ENCODE results near the gene CACNA1B. TPM values are rescaled to one million over a fixed set of nuclear protein-coding genes. Genes with fewer than 3 reads are reported as not detected.

The CACNA1B gene
- total RNA-seq, 1 experiment from 2014 or later, result 1.7 TPM

GRCh38 chr9:138062196-138062595, 184.6 kb downstream of the CACNA1B start (continued):
- TF ChIP-seq SP1 (IDR thresholded peaks at IDR 0.05; ENCODE audit: low read depth), result no peak
- no peak for TF ChIP-seq MAX (IDR thresholded peaks at IDR 0.05)
- no peak for TF ChIP-seq SRF (IDR thresholded peaks at IDR 0.05; ENCODE audit: low read depth)
- TF ChIP-seq RAD21 (IDR thresholded peaks at IDR 0.05; ENCODE audit: low read depth), result no peak
- no peak for TF ChIP-seq ATF3 (IDR thresholded peaks at IDR 0.05)
- no peak for TF ChIP-seq SIN3A (IDR thresholded peaks at IDR 0.05; ENCODE audit: low read depth)

- Histone ChIP-seq H3K79me2 (ENCODE audit: insufficient read depth, low read length) (no peaks in the 10 kb centered on the region), H3K36me3 (ENCODE audit: control insufficient read depth in 1 of 2, insufficient read depth in 2 of 2, low read length in 2 of 2) (no peaks in the 10 kb centered on the region), H3K4me2 (ENCODE audit: low read length) (no peak overlapping the region), H3K4me1 (ENCODE audit: control insufficient read depth in 1 of 2, insufficient read depth in 2 of 2, low read length in 2 of 2) (no peaks in the 10 kb centered on the region), H3K4me3 (replicated peaks in 1 of 2; ENCODE audit: low read depth in 1 of 2, low read length in 2 of 2) (no peak overlapping the region), H3K9ac (ENCODE audit: low read length) (no peak overlapping the region), H3K9me2 (ENCODE audit: insufficient read depth) (no peaks in the 10 kb centered on the region), H4K20me1 (ENCODE audit: insufficient read depth) (no peaks in the 10 kb centered on the region), H3K27me3 (ENCODE audit: insufficient read depth, low read length) (no peaks in the 10 kb centered on the region), H3K27ac (ENCODE audit: low read depth, low read length) (no peak overlapping the region), H2AFZ (ENCODE audit: low read depth, low read length, poor library complexity, severe bottlenecking) (no peak overlapping the region), H3K9me3 (ENCODE audit: control insufficient read depth in 1 of 2, insufficient read depth in 1 of 2, low read depth in 1 of 2, low read length in 2 of 2) (no peaks in the 10 kb centered on the region)
- DNase-seq (ENCODE audit: low read depth, low spot score) (no peak), ATAC-seq (no peak)
- ChIA-PET RAD21 (ENCODE audit: low non-redundant PET in 1 of 2, low total read pairs in 2 of 2, uncharacterized antibody in 2 of 2, unreplicated experiment in 2 of 2) (no interaction called here), CTCF (no interaction called here), POLR2A (no interaction called here)
- BruUV-seq (replicated peaks), result no TSS peak
- TF ChIP-seq SIN3A (IDR thresholded peaks at IDR 0.05; ENCODE audit: low read depth) (no peak), REST (IDR thresholded peaks at IDR 0.05; ENCODE audit: low read depth) (no peak), ZBTB33 (IDR thresholded peaks at IDR 0.05; ENCODE audit: extremely low read depth, insufficient replicate concordance, low read length) (no peak), YY1 (IDR thresholded peaks at IDR 0.05; ENCODE audit: extremely low read depth, insufficient replicate concordance, low read depth, low read length) (no peak), POLR2A (IDR thresholded peaks at IDR 0.05; ENCODE audit: borderline replicate concordance, extremely low read depth, insufficient read depth, insufficient read length) (no peak), EGR1 (IDR thresholded peaks at IDR 0.05; ENCODE audit: low read depth) (no peak), RAD21 (IDR thresholded peaks at IDR 0.05; ENCODE audit: low read depth) (no peak), EZH2 (IDR thresholded peaks at IDR 0.05) (no peak), POLR2AphosphoS5 (IDR thresholded peaks at IDR 0.05; ENCODE audit: low read depth, low read length) (no peak), ELF1 (IDR thresholded peaks at IDR 0.05; ENCODE audit: borderline replicate concordance, low read depth) (no peak), CEBPB (IDR thresholded peaks at IDR 0.05; ENCODE audit: low read depth) (no peak), MAX (IDR thresholded peaks at IDR 0.05) (no peak), CBX3 (IDR thresholded peaks at IDR 0.05; ENCODE audit: low read depth) (no peak)
- intact Hi-C loops (cut with micrococcal nuclease), result no loop called here
Measured at GRCh38 chr9:138063033-138063432, 185.5 kb downstream of the CACNA1B start.
